ENCODE results near the gene DISP2.

The DISP2 gene

DNA sequence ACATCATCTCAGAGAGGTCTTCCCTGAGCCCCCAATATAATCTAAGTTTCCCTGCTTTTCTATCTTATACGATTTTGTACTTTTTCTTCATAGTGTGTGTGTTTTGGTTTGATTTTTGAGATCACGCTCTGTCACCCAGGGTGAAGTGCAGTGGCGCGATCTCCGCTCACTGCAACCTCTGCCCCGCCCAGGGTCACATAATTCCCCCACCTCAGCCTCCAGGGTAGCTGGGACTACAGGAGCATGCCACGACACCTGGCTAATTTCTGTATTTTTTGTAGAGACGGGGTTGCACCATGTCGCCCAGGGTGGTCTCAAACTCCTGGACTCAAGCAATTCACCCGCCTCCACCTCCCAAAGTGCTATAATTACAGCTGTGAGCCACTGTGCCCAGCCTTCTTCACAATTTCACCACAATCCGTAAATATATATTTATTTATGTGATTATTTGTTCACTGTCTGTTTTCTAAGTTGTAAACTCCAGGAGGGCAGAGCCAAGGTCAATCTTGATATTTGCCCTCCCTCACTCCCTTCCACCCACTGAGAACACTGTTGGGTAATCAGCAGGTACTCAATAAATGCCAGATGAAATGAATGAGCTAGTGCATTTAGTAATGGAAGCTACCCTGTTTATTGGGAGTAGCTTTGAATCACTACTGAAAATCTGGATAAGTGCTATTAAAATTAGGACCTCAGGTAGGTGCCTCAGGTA lies 24.0 kb downstream of the DISP2 start:
- no peaks in the 10 kb centered on the region for H3K4me1 ChIP-seq (ENCODE audit: control insufficient read depth, insufficient read depth, low read length)

DNA sequence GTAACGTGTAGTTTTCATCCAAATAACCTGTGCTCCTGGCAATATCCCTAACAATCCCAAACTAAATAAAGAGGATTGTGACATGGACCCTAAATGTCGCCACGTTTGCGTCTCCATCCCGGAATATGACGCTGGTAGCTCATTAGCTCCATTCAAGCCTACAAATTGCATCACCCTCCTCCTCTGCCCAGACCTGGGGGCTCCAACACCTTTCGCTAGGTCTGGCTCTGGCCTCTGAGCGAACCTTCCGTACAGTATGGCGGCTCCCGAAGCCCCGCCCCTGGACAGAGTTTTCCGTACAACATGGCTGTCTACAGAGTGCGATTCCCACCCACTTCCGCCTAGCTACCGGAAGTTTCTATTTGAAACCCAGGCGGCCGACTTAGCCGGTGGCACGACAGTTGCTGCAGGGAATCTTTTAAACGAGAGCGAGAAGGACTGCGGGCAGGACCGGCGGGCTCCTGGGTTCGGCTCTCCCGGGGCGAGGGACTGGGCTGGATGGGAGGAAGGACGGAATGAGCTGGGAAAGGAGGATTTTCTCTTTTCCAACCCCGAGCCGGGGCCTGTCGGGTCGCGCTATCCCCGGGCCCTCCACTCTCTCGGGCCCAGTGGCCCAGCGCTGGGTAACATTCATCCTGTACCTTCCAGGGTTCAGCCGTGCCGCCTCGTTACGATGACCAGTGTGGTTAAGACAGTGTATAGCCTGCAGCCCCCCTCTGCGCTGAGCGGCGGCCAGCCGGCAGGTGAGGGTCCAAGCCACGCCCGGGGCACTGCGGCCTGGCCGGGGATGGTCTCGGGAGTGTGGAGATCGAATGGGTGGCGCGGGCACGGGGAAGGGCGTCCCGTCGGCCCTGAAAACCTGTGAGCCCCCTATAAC lies 24.8 kb downstream of the DISP2 start, which contains the start of gene KNSTRN:
Gene KNSTRN (plus strand): TSS at position 142 of the 877 bp plus-strand sequence. CDS start 115 bp downstream, at position 257.
- Histone ChIP-seq H3K4me1 (ENCODE audit: control insufficient read depth, insufficient read depth, low read length) (no peaks in the 10 kb centered on the region), H3K27ac (ENCODE audit: extremely low read depth, low read depth, low read length) (peak within 1 kb of the TSS; percentile 63; the same call in 1 of the 2 replicates), H3K4me3 (ENCODE audit: low read depth, low read length) (peak within 1 kb of the TSS; percentile 92), H3K36me3 (ENCODE audit: control insufficient read depth in 2 of 2, insufficient read depth in 1 of 2, low read length in 2 of 2) (peaks cover 3 to 32% of the 10 kb centered on the region in 2 experiments; a peak in 2 of 3 replicates), H3K9me3 (ENCODE audit: control insufficient read depth, insufficient read depth, low read depth, low read length) (no peaks in the 10 kb centered on the region)
- POLR2A ChIA-PET, result interaction anchor here (0.6 to 1.6 kb wide), 6 partner anchors 11 to 60 kb away, joined by 3 to 11 read pairs (median 4); partner anchors contain the start of gene IVD
- CTCF ChIA-PET, result interaction anchor here (0.6 to 2.1 kb wide), 5 partner anchors 11 to 439 kb away, joined by 3 to 8 read pairs (median 3); no protein-coding TSS in a partner anchor
- TF ChIP-seq, protein P1, sequence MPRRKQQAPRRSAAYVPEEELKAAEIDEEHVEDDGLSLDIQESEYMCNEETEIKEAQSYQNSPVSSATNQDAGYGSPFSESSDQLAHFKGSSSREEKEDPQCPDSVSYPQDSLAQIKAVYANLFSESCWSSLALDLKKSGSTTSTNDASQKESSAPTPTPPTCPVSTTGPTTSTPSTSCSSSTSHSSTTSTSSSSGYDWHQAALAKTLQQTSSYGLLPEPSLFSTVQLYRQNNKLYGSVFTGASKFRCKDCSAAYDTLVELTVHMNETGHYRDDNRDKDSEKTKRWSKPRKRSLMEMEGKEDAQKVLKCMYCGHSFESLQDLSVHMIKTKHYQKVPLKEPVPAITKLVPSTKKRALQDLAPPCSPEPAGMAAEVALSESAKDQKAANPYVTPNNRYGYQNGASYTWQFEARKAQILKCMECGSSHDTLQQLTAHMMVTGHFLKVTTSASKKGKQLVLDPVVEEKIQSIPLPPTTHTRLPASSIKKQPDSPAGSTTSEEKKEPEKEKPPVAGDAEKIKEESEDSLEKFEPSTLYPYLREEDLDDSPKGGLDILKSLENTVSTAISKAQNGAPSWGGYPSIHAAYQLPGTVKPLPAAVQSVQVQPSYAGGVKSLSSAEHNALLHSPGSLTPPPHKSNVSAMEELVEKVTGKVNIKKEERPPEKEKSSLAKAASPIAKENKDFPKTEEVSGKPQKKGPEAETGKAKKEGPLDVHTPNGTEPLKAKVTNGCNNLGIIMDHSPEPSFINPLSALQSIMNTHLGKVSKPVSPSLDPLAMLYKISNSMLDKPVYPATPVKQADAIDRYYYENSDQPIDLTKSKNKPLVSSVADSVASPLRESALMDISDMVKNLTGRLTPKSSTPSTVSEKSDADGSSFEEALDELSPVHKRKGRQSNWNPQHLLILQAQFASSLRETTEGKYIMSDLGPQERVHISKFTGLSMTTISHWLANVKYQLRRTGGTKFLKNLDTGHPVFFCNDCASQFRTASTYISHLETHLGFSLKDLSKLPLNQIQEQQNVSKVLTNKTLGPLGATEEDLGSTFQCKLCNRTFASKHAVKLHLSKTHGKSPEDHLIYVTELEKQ (tag by site-specific recombination; IDR thresholded peaks at IDR 0.05; ENCODE audit: borderline replicate concordance), result no peak
- no peak for TF ChIP-seq ZNF571 (tag by site-specific recombination; IDR thresholded peaks at IDR 0.05)
- peak; percentile 31; the same call in 1 of the 2 replicates for TF ChIP-seq ZFHX2 (tag by site-specific recombination; conservative IDR thresholded peaks at IDR 0.05)
- TF ChIP-seq, protein P2, sequence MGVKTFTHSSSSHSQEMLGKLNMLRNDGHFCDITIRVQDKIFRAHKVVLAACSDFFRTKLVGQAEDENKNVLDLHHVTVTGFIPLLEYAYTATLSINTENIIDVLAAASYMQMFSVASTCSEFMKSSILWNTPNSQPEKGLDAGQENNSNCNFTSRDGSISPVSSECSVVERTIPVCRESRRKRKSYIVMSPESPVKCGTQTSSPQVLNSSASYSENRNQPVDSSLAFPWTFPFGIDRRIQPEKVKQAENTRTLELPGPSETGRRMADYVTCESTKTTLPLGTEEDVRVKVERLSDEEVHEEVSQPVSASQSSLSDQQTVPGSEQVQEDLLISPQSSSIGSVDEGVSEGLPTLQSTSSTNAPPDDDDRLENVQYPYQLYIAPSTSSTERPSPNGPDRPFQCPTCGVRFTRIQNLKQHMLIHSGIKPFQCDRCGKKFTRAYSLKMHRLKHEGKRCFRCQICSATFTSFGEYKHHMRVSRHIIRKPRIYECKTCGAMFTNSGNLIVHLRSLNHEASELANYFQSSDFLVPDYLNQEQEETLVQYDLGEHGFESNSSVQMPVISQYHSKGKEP (tag by site-specific recombination; IDR thresholded peaks at IDR 0.05), result no peak
- 0 out of 2 replicates have a peak, but pooled peaks have one; percentile 33 for TF ChIP-seq KLF8 (tag by site-specific recombination; IDR thresholded peaks at IDR 0.05)
- 0 out of 2 replicates have a peak, but pooled peaks have one; percentile 30 for TF ChIP-seq ZNF501 (tag by site-specific recombination; IDR thresholded peaks at IDR 0.05)
- TF ChIP-seq ZNF660 (tag by site-specific recombination; IDR thresholded peaks at IDR 0.05), result 0 out of 2 replicates have a peak, but pooled peaks have one; percentile 6
- TF ChIP-seq ZNF658 (tag by site-specific recombination; IDR thresholded peaks at IDR 0.05), result no peak
- TF ChIP-seq SETDB1 (IDR thresholded peaks at IDR 0.05; ENCODE audit: insufficient read length, low read length), result no peak
- TF ChIP-seq, protein P3, sequence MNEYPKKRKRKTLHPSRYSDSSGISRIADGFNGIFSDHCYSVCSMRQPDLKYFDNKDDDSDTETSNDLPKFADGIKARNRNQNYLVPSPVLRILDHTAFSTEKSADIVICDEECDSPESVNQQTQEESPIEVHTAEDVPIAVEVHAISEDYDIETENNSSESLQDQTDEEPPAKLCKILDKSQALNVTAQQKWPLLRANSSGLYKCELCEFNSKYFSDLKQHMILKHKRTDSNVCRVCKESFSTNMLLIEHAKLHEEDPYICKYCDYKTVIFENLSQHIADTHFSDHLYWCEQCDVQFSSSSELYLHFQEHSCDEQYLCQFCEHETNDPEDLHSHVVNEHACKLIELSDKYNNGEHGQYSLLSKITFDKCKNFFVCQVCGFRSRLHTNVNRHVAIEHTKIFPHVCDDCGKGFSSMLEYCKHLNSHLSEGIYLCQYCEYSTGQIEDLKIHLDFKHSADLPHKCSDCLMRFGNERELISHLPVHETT (tag by site-specific recombination; IDR thresholded peaks at IDR 0.05), result 0 out of 2 replicates have a peak, but pooled peaks have one; percentile 14

More for the DNA sequence above, 24.0 kb downstream of the DISP2 start:
- H3K36me3 ChIP-seq (ENCODE audit: control insufficient read depth in 2 of 2, insufficient read depth in 1 of 2, low read length in 2 of 2), result peaks cover 3 to 24% of the 10 kb centered on the region in 2 experiments; a peak in 2 of 3 replicates
- no peak overlapping the region for H3K4me3 ChIP-seq (ENCODE audit: low read depth, low read length)
- ChIA-PET POLR2A (interaction anchor here (0.6 to 1.6 kb wide), 6 partner anchors 10 to 59 kb away, joined by 3 to 11 read pairs (median 4); partner anchors contain the start of gene IVD), CTCF (interaction anchor here (0.9 to 2.1 kb wide), 2 partner anchors 10 to 13 kb away, joined by 3 to 7 read pairs; no protein-coding TSS in a partner anchor)
- TF ChIP-seq ZNF37A (tag by site-specific recombination; IDR thresholded peaks at IDR 0.05), result no peak
- TF ChIP-seq ZIC2 (tag by site-specific recombination; IDR thresholded peaks at IDR 0.05), result peak; percentile 65
- TF ChIP-seq YY2 (tag by site-specific recombination; IDR thresholded peaks at IDR 0.05), result no peak
- TF ChIP-seq ZNF24 (tag by site-specific recombination; IDR thresholded peaks at IDR 0.05), result 0 out of 2 replicates have a peak, but pooled peaks have one; percentile 20
- TF ChIP-seq, protein P4, sequence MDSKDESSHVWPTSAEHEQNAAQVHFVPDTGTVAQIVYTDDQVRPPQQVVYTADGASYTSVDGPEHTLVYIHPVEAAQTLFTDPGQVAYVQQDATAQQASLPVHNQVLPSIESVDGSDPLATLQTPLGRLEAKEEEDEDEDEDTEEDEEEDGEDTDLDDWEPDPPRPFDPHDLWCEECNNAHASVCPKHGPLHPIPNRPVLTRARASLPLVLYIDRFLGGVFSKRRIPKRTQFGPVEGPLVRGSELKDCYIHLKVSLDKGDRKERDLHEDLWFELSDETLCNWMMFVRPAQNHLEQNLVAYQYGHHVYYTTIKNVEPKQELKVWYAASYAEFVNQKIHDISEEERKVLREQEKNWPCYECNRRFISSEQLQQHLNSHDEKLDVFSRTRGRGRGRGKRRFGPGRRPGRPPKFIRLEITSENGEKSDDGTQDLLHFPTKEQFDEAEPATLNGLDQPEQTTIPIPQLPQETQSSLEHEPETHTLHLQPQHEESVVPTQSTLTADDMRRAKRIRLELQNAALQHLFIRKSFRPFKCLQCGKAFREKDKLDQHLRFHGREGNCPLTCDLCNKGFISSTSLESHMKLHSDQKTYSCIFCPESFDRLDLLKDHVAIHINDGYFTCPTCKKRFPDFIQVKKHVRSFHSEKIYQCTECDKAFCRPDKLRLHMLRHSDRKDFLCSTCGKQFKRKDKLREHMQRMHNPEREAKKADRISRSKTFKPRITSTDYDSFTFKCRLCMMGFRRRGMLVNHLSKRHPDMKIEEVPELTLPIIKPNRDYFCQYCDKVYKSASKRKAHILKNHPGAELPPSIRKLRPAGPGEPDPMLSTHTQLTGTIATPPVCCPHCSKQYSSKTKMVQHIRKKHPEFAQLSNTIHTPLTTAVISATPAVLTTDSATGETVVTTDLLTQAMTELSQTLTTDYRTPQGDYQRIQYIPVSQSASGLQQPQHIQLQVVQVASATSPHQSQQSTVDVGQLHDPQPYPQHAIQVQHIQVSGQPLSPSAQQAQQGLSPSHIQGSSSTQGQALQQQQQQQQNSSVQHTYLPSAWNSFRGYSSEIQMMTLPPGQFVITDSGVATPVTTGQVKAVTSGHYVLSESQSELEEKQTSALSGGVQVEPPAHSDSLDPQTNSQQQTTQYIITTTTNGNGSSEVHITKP (tag by site-specific recombination; IDR thresholded peaks at IDR 0.05), result peak; percentile 46; the same call in 1 of the 2 replicates
- TF ChIP-seq, protein P3 (tag by site-specific recombination; IDR thresholded peaks at IDR 0.05), result no peak
- TF ChIP-seq ZNF514 (tag by site-specific recombination; IDR thresholded peaks at IDR 0.05), result no peak
- no peak overlapping the region for H3K27ac ChIP-seq (ENCODE audit: extremely low read depth, low read depth, low read length)
- H3K9me3 ChIP-seq (ENCODE audit: control insufficient read depth, insufficient read depth, low read depth, low read length), result no peaks in the 10 kb centered on the region

All from HEK293 (cell line).